NCI-H2227 (cell line): Measurements from ENCODE around the gene P3H1.
"Not testable (repeated sequence)": the region's sequence is repeated elsewhere in the genome, so short reads cannot be mapped to it uniquely, and the experiment has no call there.

Experiments used
- DNase-seq: peaks from one replicate; lab custom pipeline; 2025; ENCODE audit not compliant: unreplicated experiment; lab: John Stamatoyannopoulos, UW

Gene P3H1, protein sequence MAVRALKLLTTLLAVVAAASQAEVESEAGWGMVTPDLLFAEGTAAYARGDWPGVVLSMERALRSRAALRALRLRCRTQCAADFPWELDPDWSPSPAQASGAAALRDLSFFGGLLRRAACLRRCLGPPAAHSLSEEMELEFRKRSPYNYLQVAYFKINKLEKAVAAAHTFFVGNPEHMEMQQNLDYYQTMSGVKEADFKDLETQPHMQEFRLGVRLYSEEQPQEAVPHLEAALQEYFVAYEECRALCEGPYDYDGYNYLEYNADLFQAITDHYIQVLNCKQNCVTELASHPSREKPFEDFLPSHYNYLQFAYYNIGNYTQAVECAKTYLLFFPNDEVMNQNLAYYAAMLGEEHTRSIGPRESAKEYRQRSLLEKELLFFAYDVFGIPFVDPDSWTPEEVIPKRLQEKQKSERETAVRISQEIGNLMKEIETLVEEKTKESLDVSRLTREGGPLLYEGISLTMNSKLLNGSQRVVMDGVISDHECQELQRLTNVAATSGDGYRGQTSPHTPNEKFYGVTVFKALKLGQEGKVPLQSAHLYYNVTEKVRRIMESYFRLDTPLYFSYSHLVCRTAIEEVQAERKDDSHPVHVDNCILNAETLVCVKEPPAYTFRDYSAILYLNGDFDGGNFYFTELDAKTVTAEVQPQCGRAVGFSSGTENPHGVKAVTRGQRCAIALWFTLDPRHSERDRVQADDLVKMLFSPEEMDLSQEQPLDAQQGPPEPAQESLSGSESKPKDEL

DNA sequence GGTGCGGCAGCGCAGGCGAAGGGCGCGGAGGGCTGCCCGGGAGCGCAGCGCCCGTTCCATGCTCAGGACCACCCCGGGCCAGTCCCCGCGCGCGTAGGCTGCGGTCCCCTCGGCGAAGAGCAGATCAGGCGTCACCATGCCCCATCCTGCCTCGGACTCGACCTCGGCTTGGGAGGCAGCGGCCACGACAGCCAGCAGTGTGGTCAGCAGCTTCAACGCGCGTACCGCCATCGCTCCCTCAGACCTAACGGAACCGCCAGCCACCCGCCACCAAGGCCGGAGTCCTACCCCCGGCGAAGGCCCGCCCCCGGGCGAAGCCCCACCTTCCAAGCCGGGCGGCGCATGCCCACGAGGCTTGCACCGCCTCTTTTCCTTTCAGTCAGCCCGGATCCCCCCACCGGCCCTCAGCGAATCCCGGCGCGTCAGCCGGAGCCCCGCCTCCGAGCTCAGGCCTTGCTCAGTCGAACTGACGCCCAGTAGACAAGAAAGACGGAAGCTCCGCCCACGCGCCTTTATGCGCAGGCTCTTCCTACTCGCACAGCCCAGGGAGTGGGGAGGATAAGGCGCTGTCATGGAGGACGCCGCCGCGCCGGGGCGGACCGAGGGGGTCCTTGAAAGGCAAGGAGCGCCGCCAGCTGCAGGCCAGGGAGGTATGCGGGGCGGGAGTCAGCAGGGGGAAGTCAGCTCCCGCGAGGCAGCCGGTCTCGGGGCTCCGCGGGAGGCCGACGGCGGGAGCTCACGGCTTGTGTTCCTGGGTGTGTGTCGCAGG lies at the start of gene P3H1, which contains the start of gene C1orf50:
Gene P3H1 (minus strand): TSS at position 288 of the 769 bp plus-strand sequence. CDS start 57 bp downstream, at position 231.
Gene C1orf50 (plus strand): TSS at position 509 of the 769 bp plus-strand sequence. CDS start 63 bp downstream, at position 572.
- DNase-seq: peak; percentile 100

DNA sequence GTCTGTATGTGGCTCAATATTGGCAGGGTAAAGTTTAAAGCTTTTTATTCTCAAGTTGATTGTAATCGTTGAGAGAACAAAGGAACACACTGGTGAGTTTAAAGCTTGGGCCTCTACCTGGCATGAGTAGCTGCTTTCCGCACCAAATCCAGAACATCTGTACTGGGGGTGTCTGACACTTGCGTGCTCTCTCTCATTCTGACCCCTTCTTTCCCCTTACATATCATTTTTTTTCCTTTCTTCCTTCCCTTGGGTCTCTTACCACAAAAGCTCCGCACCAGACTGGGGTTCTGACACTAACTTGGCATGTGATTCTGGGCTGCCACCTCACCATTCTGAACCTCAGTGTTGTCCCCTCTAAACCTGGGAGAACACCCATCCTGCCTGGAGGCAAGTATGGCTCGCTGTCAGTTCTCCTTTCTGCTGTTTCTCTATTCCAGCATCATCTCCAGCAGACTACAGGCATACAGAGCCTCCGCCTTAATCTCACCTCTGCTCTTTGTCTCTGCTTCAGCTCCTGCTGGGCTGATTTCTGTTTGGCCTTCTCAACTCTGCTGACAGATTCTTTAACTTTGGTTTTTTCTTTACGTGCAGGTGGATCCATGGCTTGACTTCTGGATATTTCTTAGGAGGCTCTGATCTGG lies 49.2 kb upstream of the P3H1 start:
- DNase-seq: no peak

DNA sequence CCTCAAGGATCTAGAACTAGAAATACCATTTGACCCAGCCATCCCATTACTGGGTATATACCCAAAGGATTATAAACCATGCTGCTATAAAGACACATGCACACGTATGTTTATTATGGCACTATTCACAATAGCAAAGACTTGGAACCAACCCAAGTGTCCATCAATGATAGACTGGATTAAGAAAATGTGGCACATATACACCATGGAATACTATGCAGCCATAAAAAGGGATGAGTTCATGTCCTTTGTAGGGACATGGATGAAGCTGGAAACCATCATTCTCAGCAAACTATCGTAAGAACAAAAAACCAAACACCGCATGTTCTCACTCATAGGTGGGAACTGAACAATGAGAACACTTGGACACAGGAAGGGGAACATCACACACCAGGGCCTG lies 48.0 kb upstream of the P3H1 start:
- DNase-seq: not testable (repeated sequence)

DNA sequence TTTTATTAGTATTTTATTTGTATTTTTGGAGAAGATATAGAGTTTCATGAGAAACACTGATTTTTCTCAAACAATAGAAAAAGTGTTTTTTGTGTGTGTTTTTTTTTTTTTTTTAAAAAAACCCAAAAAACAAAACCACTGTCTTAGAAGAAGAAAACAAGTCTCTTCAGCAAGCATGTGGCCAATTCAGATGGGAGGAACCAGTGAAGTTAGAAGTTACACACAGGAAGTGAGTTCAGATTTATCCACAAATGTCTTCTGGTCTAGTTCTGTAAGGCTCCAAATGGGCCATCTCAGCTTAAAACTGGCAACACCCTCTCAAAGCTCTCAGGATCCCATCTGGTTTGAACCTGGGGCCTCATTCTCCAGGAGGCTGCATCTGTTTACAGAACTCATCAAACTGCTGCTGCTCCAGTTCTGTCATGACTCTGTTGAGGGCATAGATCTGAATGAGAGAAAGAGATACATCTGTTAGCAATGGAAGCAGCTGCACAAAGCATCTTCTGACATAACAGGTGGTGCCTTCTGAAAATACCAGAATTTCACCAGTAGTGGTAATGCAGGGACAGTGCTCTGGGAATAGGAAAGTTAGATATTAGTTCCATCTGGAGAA lies 40.3 kb upstream of the P3H1 start:
- DNase-seq: no peak

DNA sequence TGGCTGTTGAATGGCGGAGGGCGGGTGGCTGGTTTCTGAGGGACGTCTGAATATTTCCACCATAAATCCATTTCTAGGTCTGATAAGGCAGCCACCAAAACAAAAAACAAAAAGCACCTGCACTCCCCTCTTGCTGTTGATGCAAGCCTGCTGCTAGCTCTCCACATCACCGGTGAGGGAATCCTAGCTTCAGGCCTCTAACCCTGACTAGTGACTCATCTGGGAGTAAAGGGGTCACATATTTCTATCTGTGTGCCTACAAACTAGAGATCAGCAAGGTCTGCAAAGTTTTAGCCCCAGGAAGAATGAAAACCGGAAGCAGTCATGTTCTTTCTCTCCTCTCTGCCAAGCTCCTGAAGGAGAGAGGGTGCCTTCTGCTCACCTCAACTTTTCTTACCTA lies 39.8 kb upstream of the P3H1 start:
- no peak for DNase-seq

DNA sequence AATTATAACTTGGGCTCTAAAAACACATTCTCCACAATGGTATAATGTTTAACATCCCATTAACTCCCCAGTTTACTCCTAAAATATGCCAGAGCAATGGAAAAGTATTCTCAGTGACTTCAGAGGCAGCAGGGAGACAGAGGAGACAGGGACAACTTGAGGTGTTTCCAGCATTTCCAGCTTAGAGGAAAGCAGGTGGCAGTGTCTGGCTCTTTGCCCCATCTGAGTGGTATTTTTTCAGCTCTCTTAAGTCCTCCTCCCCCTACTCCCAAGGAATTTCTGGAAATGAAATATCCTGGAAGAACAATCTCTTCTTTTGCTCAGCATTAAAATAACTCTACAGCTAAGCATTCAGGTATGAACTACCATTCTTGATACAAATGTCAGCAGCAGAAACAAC lies 39.3 kb upstream of the P3H1 start:
- DNase-seq: no peak

DNA sequence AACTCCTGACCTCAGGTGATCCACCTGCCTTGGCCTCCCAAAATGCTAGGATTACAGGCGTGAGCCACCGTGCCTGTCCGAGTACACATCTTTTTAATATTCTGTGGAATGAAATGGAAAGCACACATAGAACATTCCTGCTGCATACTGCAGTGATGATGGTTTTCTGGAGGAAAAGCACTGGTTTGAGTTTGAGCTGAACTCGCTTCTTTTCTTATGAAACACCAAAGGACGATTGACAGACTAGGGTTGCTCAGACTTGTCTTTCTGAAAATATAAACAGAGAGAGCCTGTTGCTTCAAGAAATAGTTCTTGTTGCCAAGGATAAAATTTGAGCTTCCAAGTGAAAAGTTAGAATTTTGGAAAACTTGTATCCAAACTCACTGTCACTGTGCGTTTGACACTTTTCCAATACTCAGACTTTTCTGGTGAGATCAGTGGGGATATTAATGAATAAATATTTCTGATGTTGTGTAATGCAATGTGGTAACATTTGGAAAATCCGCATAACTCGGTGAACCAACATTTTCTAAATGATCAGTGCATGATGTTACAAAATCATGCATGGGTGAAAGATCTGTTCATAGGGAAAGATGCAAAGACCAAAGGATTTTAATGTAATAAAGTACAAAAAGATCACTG lies 35.1 kb upstream of the P3H1 start:
- DNase-seq: no peak

DNA sequence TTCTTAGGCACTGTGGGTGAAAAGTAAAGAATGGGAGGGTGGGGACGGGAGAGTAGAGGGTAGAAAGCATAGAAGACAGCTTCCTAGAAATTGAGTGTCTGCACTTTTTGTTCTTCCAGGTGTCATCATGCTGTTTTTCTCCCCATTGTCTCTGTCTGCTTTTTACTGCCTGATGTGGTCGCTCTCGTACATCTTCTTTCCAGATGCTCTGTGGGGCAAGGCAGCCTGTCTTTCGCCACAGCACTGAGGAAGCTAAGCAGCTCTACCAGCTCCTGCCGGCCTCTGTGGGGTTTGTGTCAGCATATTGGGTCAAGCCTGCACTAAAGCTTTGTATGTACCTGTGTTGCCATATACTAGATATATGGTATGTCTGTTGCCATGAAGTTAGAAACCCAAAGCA lies 31.2 kb upstream of the P3H1 start:
- no peak for DNase-seq

DNA sequence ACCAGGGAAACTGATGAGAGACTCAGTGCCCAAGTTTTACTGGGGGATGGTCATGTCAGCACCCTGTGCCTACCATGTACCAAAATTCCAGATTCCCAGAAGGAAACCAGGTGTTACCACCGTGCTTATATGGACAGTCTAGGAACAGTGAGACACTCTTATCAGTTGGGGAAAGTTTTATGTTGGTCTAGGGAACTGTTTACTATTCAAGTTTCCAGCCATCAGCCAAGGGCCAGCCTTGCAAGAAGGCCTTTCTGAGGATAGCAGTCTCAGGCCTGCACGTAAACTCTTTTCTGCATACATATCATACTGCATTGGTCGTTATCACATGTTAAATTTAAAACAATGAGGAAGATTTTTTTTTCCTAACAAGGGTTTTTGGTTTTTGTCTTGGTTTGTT lies 30.6 kb upstream of the P3H1 start:
- DNase-seq: no peak

DNA sequence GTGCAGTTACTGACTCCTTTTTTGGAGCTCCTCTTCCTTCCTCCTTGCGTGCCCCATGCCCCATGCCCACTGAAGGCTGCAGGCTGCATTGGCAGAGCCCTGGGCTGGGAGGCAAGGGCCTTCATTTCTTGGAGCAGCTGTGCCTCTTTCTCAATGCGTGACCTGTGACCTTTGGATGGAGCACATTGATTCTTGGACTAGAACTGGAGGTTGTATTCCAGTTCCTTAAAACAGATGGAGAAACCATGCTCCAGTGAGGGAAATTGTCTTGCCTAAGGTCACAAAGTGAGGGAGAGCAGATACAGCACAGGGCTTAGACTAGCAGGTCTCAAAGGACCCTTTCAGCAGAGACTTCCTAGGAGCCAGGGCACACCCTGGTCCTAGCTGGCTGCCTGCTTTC lies 27.0 kb upstream of the P3H1 start:
- no peak for DNase-seq

DNA sequence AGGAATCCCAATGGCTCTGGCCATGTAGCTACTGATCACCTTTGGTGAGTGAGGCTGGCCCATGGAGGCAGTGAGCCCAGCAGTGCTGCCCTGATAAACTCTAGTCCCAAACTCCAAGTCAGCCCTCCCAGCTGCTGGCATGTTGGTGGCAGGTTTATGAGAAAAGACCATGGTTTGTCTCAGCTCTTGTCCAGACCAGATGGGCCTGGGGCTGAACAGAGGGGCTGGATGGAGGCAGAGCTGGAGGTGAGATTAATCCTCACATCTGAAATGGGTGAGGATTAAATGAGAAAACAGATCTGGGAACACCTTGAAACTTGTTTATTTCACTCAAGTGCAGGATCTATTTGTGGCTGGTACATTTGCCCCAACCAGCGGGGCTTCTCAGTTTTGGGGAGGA lies 21.2 kb upstream of the P3H1 start:
- DNase-seq: no peak

DNA sequence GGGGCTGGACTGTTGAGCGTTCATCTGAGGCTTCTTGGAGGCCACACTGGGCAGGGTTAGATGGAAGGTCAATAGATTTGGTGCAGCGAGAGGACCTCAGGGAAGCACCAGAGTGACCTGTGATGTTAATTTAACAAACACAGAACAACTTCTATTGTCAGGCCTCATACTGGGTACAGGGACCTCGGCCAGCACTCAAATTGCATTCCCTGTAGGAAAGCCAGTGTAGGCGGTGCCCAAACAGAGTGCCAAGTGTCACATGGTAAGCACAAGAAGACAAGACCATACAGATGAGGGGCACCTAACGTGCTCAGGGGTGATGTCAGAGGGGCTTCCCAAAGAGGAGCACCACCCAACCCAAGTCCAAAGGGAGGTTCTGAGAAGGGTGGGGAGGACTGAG lies 19.3 kb upstream of the P3H1 start:
- DNase-seq: no peak

DNA sequence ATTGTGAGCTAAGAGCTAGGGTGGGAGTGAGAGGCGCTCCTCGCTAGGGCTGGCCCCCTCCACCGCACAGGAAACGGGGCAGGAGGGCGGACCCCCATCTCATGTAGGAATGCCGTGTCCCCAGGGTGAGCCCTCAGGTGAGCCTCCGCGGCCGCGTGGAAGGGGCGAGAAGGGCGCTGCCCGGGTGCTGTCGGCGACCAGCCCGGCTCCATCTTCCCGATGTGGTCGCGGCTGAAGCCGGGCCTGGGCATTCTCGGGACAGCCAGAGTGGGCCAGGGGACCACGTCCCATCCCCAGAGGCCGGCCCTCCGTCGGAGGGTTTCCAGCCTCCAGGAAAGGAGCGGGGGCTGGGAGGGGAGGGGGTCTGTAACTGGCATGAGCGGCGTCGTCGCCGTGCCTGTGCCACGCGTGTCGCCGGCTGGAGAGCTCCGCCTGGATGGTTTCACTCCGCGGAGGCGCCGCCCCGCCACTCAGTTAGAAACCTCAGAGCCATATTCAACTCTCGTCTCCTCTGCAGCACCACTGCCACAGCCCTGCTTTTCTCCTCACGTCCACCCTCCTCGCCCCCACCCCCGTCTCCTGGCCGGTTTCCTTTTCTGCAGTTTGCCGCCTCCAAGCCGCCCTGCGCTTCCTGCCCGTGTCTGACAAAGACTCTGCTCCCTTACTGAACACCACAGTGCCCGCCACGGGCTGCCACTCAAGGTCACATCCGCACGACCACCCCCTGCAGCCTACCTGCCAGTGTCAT lies 18.3 kb upstream of the P3H1 start, which contains the start of gene TMEM269:
Gene TMEM269 (plus strand): TSS at position 46 of the 748 bp plus-strand sequence. CDS start 4,903 bp downstream, outside the sequence.
- DNase-seq: no peak

DNA sequence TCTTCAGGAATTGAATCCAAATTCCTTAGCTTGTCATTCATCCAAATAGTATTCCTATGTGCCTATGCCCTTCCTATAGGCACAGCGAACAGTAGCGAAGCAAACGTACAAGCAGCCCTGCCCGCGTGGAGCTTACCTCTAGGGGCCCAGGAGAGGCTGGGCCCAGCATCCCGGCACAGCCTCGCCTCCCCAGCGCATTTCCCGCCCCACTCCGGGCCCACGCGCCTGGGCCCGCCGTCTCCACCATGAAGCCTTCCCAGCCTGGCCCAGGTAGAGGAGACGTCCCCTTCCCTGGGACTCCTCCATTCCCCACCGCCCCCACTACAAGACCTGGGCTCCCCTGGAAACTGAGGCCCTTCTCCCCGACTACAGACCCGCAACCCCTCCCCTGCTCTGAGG lies 17.7 kb upstream of the P3H1 start:
- no peak for DNase-seq

DNA sequence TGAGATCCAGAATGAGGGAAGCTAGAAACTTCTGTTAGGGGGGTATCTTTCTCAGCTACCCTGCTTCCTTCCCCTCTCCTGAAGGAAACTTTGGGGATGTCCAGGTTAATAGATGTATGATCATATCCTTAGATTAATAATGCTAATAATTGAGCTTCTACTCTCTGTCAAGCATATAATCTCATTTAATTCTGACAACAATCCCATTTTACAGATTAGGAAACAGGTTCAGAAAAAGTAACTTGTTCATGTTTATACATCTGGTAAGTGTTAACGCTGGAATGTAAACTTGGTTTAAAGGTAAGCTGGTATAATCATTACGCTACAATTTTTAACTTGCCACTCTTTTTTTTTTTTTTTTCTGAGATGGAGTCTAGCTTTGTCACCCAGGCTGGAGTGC lies 16.3 kb upstream of the P3H1 start:
- DNase-seq: no peak

DNA sequence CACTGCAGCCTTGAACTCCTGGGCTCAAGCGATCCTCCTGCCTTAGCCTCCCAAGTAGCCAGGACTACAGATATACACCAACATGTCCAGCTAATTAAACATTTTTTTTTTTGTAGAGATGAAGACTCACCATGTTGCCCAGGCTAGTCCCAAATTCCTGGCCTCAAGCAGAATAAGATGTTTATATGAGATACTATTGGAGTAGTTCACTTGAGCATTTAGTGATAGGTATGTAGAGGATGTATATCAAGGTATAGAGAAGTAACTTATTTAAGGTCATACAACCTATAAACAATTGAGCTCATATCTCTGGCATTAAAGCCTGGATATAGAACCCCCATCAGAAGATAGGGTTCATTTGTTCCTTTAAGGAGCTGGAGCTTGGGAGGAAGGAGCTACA lies 13.3 kb upstream of the P3H1 start:
- DNase-seq: no peak

DNA sequence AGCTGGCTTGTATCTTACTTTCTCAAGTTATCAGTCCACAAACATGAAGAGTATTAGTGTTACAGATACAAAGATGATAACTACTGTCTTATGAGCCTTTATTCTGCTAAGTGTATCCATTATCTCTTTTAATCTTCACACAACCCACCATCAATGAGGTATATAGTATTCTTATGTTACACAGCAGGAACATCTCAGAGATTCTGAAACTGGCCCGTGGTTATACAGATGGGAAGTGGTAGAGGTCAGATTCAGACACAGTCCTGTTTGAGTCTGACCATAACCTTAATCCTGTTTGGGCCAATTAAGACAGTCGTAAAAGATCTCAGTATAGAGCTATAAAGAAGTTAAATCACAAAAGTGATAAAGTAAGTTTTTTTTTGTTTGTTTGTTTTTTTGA lies 12.9 kb upstream of the P3H1 start:
- DNase-seq: no peak

DNA sequence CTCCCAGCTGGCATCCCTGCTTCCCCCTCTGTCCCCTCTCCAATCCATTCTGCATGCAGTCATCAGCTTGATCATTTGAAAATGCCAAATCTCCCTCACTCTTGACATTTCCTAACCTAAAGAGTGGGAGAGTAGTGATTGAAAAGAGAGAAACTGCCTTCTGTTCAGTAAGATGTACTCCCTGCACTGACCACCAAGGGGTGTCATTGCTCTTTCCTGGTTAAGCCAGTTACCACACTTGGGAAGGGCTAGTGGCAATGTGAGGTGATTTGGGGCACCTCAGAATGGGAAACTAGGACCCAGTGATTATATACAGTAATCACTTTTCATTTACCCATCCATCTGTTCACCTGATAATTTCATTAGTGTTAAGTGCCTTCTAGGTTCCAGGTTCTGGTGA lies 11.0 kb upstream of the P3H1 start:
- peak; percentile 50 for DNase-seq

DNA sequence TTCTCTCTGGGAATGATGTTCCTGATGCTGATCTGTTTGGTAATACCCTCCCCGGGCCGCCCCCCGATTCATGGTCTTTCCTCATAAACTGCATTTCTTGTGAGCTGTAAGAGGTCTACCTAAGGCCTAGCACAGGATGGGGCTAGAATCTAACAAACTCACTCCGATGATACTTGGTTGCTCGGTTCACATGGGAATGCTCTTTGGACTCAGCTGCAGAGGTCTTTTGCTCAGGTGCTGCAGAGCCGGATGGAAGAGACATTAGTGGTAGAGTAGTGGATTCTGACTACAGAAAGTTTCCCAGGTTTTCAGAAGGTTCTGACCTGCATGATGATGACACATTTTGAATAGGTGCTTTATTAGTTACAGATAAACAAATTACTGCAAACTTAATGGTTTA lies 9.7 kb upstream of the P3H1 start:
- DNase-seq: no peak
